ENCODE results near the gene RNF38.

The RNF38 gene

GRCh38 chr9:36318212-36318802 is 81.8 kb downstream of the RNF38 start:
- TF ChIP-seq SIN3A (IDR thresholded peaks at IDR 0.05; ENCODE audit: borderline replicate concordance, insufficient read depth, low read length) (no peak), REST (IDR thresholded peaks at IDR 0.05; ENCODE audit: insufficient read depth in 1 of 2, low read depth in 2 of 2, low read length in 2 of 2) (no peak), TAF1 (IDR thresholded peaks at IDR 0.05; ENCODE audit: borderline replicate concordance, insufficient read depth, low read length) (no peak), POLR2AphosphoS5 (IDR thresholded peaks at IDR 0.05; ENCODE audit: low read depth, low read length) (no peak), FOXP2 (optimal IDR thresholded peaks at IDR 0.05; ENCODE audit: borderline replicate concordance, extremely low read depth, extremely low read length, insufficient read depth) (no peak)

GRCh38 chr9:36317766-36318165 is 82.3 kb downstream of the RNF38 start:
- TF ChIP-seq POLR2AphosphoS5 (IDR thresholded peaks at IDR 0.05; ENCODE audit: low read depth, low read length) (no peak), REST (IDR thresholded peaks at IDR 0.05; ENCODE audit: insufficient read depth in 1 of 2, low read depth in 2 of 2, low read length in 2 of 2) (no peak), TAF1 (IDR thresholded peaks at IDR 0.05; ENCODE audit: borderline replicate concordance, insufficient read depth, low read length) (no peak), FOXP2 (optimal IDR thresholded peaks at IDR 0.05; ENCODE audit: borderline replicate concordance, extremely low read depth, extremely low read length, insufficient read depth) (no peak), SIN3A (IDR thresholded peaks at IDR 0.05; ENCODE audit: borderline replicate concordance, insufficient read depth, low read length) (no peak)

- TF ChIP-seq TAF1 (IDR thresholded peaks at IDR 0.05; ENCODE audit: borderline replicate concordance, insufficient read depth, low read length): no peak
- TF ChIP-seq POLR2AphosphoS5 (IDR thresholded peaks at IDR 0.05; ENCODE audit: low read depth, low read length): no peak
- TF ChIP-seq SIN3A (IDR thresholded peaks at IDR 0.05; ENCODE audit: borderline replicate concordance, insufficient read depth, low read length): no peak
- no peak for TF ChIP-seq FOXP2 (optimal IDR thresholded peaks at IDR 0.05; ENCODE audit: borderline replicate concordance, extremely low read depth, extremely low read length, insufficient read depth)
- TF ChIP-seq REST (IDR thresholded peaks at IDR 0.05; ENCODE audit: insufficient read depth in 1 of 2, low read depth in 2 of 2, low read length in 2 of 2): no peak
These were observed 83.3 kb downstream of the RNF38 start for GRCh38 chr9:36316611-36317317.

- no peak for TF ChIP-seq SIN3A (IDR thresholded peaks at IDR 0.05; ENCODE audit: borderline replicate concordance, insufficient read depth, low read length)
- no peak for TF ChIP-seq REST (IDR thresholded peaks at IDR 0.05; ENCODE audit: insufficient read depth in 1 of 2, low read depth in 2 of 2, low read length in 2 of 2)
- no peak for TF ChIP-seq POLR2AphosphoS5 (IDR thresholded peaks at IDR 0.05; ENCODE audit: low read depth, low read length)
- no peak for TF ChIP-seq TAF1 (IDR thresholded peaks at IDR 0.05; ENCODE audit: borderline replicate concordance, insufficient read depth, low read length)
- TF ChIP-seq FOXP2 (optimal IDR thresholded peaks at IDR 0.05; ENCODE audit: borderline replicate concordance, extremely low read depth, extremely low read length, insufficient read depth): no peak
These were observed 84.0 kb downstream of the RNF38 start for GRCh38 chr9:36316049-36316448.

All from PFSK-1 (cell line).